Hepatocyte (in vitro differentiated cells): Measurements from ENCODE around the gene RAB1A. TPM values are rescaled to one million over a fixed set of nuclear protein-coding genes. Genes with fewer than 3 reads are reported as not detected.

Experiments
- DNase-seq: peaks from one replicate; pipeline ENCODE4 v3.0.0-alpha.2; 2016; ENCODE audit warnings: low spot score
- H2AFZ ChIP-seq: fragments of 200-600 bp; sonication (generic); 2 replicates; pipeline ENCODE4 v1.6.0; 2016; ENCODE audit warnings: antibody characterized with exemption, mild to moderate bottlenecking
- H3K27ac ChIP-seq: fragments of 200-600 bp; sonication (generic); 2 replicates; pipeline ENCODE4 v1.5.1; 2016; ENCODE audit warnings: mild to moderate bottlenecking
- H3K27me3 ChIP-seq: fragments of 200-600 bp; sonication (generic); 2 replicates; pipeline ENCODE4 v1.6.1; 2016
- H3K36me3 ChIP-seq: fragments of 200-600 bp; sonication (generic); replicated peaks from 2 replicates; pipeline ENCODE4 v1.5.1; 2016; ENCODE audit warnings: low read depth; ENCODE audit not compliant: insufficient read depth
- H3K4me1 ChIP-seq: fragments of 200-600 bp; sonication (generic); 2 replicates; pipeline ENCODE4 v1.5.1; 2016; ENCODE audit warnings: mild to moderate bottlenecking, moderate library complexity; ENCODE audit not compliant: insufficient read depth
- H3K4me2 ChIP-seq: fragments of 200-600 bp; sonication (generic); 2 replicates; pipeline ENCODE4 v1.6.0; 2016
- H3K4me3 ChIP-seq: fragments of 200-600 bp; sonication (generic); 2 replicates; pipeline ENCODE4 v1.5.1; 2016; ENCODE audit warnings: mild to moderate bottlenecking
- H3K79me2 ChIP-seq: fragments of 200-600 bp; sonication (generic); 2 replicates; pipeline ENCODE4 v1.6.0; 2017; ENCODE audit warnings: mild to moderate bottlenecking
- H3K9me2 ChIP-seq: fragments of 200-600 bp; sonication (generic); replicated peaks from 2 replicates; pipeline ENCODE4 v1.6.0; 2017; ENCODE audit warnings: mild to moderate bottlenecking; ENCODE audit not compliant: insufficient read depth
- H3K9me3 ChIP-seq: fragments of 200-600 bp; sonication (generic); 2 replicates; pipeline ENCODE4 v1.5.1; 2016; ENCODE audit warnings: low read depth, mild to moderate bottlenecking
- H4K20me1 ChIP-seq: fragments of 200-600 bp; sonication (generic); 2 replicates; pipeline ENCODE4 v1.6.0; 2016; ENCODE audit warnings: mild to moderate bottlenecking; ENCODE audit not compliant: insufficient read depth, poor library complexity, severe bottlenecking
- CTCF ChIP-seq: fragments of 200-600 bp; sonication (generic); IDR thresholded peaks from 2 replicates; pipeline ENCODE4 v1.5.1; 2016; ENCODE audit warnings: antibody characterized with exemption, mild to moderate bottlenecking; ENCODE audit not compliant: poor library complexity
- EZH2 ChIP-seq: fragments of 200-600 bp; sonication (generic); IDR thresholded peaks from 2 replicates; pipeline ENCODE4 v1.6.1; 2016; ENCODE audit warnings: antibody characterized with exemption, mild to moderate bottlenecking, borderline replicate concordance
- EZH2phosphoT487 ChIP-seq: fragments of 200-600 bp; sonication (generic); IDR thresholded peaks from one replicate; pipeline ENCODE4 v1.6.1; 2018; ENCODE audit warnings: antibody characterized with exemption, mild to moderate bottlenecking, low read depth, moderate library complexity; ENCODE audit not compliant: unreplicated experiment, severe bottlenecking
- WGBS: methylation state at CpG from one replicate; pipeline ENCODE4 v1.1.6; 2016; ENCODE audit warnings: low lambda C conversion rate; ENCODE audit errors: missing lambda C conversion rate; 5-methylcytosine and 5-hydroxymethylcytosine counted together
- polyA plus RNA-seq: library from polyadenylated mRNA; unstranded; fragments of >200 nt; fragmentation: Nextera tagmentation; extraction: Ambion mirVana; gene quantifications from 2 replicates; pipeline ENCODE4 v1.2.1, GENCODE V29; 2016
- small RNA-seq: library from RNA; depleted of rRNA; stranded (forward); fragments of <200 nt; gene quantifications from one replicate; pipeline ENCODE3, GENCODE V24; 2014
- total RNA-seq: library from RNA; depleted of rRNA; stranded (reverse); fragments of >200 nt; gene quantifications from 2 replicates; pipeline ENCODE4 v1.2.3, GENCODE V29; 2014

The RAB1A gene
- total and polyA plus RNA-seq, 2 experiments from 2014 or later = 200 to 347 TPM

DNA sequence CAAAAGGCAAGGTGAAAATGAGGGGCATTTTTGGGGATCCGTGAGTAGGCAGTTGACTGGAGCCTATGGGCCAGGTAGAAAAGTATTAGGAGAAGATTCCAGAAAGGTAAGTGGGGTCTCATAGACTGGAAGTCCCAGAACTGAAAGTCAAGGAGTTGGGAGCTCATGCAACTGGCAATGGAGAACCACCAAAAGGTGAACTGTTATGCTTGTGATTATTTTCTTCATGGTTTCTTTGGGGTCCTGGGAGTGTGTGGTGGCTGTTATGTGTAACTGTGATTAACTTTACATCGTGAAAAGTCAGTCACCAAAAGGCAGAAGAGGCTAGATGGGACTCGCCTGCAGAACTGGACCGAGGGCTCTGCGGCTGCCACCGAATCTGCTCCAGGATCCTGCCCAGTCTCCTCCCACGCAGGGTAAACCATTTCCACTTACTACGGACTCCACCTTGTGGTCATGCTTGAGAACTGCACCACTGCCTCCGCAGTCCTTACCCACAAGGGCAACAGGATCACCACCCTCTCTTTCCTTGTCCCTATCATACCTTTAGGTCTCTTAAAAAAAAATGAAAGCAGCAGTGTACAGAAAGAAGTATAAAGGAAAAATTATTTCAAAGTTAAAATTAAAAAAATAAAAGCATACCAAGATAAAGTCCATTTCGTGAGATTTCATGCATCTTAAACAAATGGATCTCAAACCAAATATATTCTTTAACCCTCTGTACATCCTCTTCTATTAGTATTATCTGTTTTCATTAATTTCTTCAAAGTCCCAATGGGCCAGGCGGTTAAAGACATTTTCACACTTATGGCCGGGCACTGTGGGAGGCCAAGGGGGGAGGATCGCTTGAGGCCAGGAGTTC is 89.3 kb downstream of the RAB1A start:
- no peak overlapping the region for H3K27ac ChIP-seq
- H3K4me2 ChIP-seq = peak overlapping the region; percentile 71
- no peaks in the 10 kb centered on the region for H3K4me1 ChIP-seq
- TF ChIP-seq EZH2phosphoT487 (no peak), CTCF (peak; percentile 89)
- H3K79me2 ChIP-seq = no peaks in the 10 kb centered on the region
- DNase-seq = peak; percentile 91
- H4K20me1 ChIP-seq = no peaks in the 10 kb centered on the region
- H3K36me3 ChIP-seq = no peaks in the 10 kb centered on the region
- no peaks in the 10 kb centered on the region for H3K9me2 ChIP-seq
- no peak overlapping the region for H2AFZ ChIP-seq
- H3K4me3 ChIP-seq = no peak overlapping the region
- no peaks in the 10 kb centered on the region for H3K27me3 ChIP-seq
- 35% methylated on average over 13 of the region's 13 CpGs for WGBS
- no peaks in the 10 kb centered on the region for H3K9me3 ChIP-seq

- no peak overlapping the region for H3K4me2 ChIP-seq
- H3K79me2 ChIP-seq = no peaks in the 10 kb centered on the region
- no peak overlapping the region for H3K4me3 ChIP-seq
- H3K27ac ChIP-seq = no peak overlapping the region
- no peak overlapping the region for H2AFZ ChIP-seq
- no peaks in the 10 kb centered on the region for H3K27me3 ChIP-seq
- H3K4me1 ChIP-seq = no peaks in the 10 kb centered on the region
- TF ChIP-seq EZH2phosphoT487 (no peak), EZH2 (no peak), CTCF (no peak)
- no peaks in the 10 kb centered on the region for H3K9me2 ChIP-seq
- no peak for DNase-seq
- no peaks in the 10 kb centered on the region for H3K9me3 ChIP-seq
- no peaks in the 10 kb centered on the region for H4K20me1 ChIP-seq
- no peaks in the 10 kb centered on the region for H3K36me3 ChIP-seq
- WGBS = 92% methylated on average over 3 of the region's 3 CpGs
These were observed 90.3 kb downstream of the RAB1A start for GRCh38 chr2:65039640-65040039.

- H2AFZ ChIP-seq = no peak overlapping the region
- no peak overlapping the region for H3K4me3 ChIP-seq
- H3K27ac ChIP-seq = no peak overlapping the region
- H3K9me2 ChIP-seq = no peaks in the 10 kb centered on the region
- TF ChIP-seq EZH2phosphoT487 (no peak), EZH2 (no peak), CTCF (no peak)
- no peaks in the 10 kb centered on the region for H3K79me2 ChIP-seq
- DNase-seq = no peak
- H3K4me1 ChIP-seq = peaks cover 2% of the 10 kb centered on the region
- no peaks in the 10 kb centered on the region for H4K20me1 ChIP-seq
- WGBS = 86% methylated on average over 3 of the region's 3 CpGs
- H3K27me3 ChIP-seq = no peaks in the 10 kb centered on the region
- no peaks in the 10 kb centered on the region for H3K9me3 ChIP-seq
- no peaks in the 10 kb centered on the region for H3K36me3 ChIP-seq
- H3K4me2 ChIP-seq = no peak overlapping the region
These were observed 92.7 kb downstream of the RAB1A start for GRCh38 chr2:65037178-65037577.

Small RNA genes lying within 50 kb of the gene (small RNA-seq; reads per million reads assigned to genes)
- gene RF00090 = not detected

Other genes with a start within 250 kb of the RAB1A start
- gene SLC1A4, start 140.7 kb downstream of the RAB1A start, total RNA-seq = 17.8 and 23.0 TPM in 2 replicates
- 11.8 and 14.2 TPM in 2 replicates for gene SLC1A4, start 140.7 kb downstream of the RAB1A start, polyA plus RNA-seq
- 7.6 and 8.2 TPM in 2 replicates for gene CEP68, start 73.7 kb downstream of the RAB1A start, total RNA-seq
- gene CEP68, start 73.7 kb downstream of the RAB1A start, polyA plus RNA-seq = 9.4 and 9.8 TPM in 2 replicates
- 89.4 and 97.7 TPM in 2 replicates for gene ACTR2, start 97.7 kb upstream of the RAB1A start, total RNA-seq
- gene ACTR2, start 97.7 kb upstream of the RAB1A start, polyA plus RNA-seq = 60.9 and 75.6 TPM in 2 replicates